AG04449 (cell line): ENCODE measurements around the gene ATXN1.

Experiments
- CTCF ChIA-PET: fragments of 350-600 bp; formaldehyde crosslinking; extraction: SDS; loops from one replicate; lab custom pipeline; 2021; ENCODE audit warnings: antibody characterized with exemption; lab: Yijun Ruan, JAX
- POLR2A ChIA-PET: fragments of 400-600, 350-600 bp; formaldehyde crosslinking; extraction: SDS; loops from one replicate; lab custom pipeline; 2020; ENCODE audit warnings: antibody characterized with exemption, inconsistent platforms; lab: Yijun Ruan, JAX
- DNase-seq: peaks from one replicate; pipeline ENCODE4 v3.0.0-alpha.2; 2010; ENCODE audit warnings: low read depth, low spot score
- H3K4me3 ChIP-seq: 2 replicates; pipeline ENCODE4 v1.5.1; 2011; ENCODE audit warnings: low read depth, mild to moderate bottlenecking, control low read depth, low read length
- TF ChIP-seq, protein P1 (sequence below): IDR thresholded peaks from one replicate; pipeline ENCODE4 v1.5.1; 2011; ENCODE audit warnings: mild to moderate bottlenecking, moderate library complexity, low read length, control low read depth, inconsistent platforms; ENCODE audit not compliant: insufficient read depth; ENCODE audit errors: missing control alignments

ATXN1 gene

GRCh38 chr6:16756660-16757255 lies 4.5 kb downstream of the ATXN1 start:
- ChIA-PET POLR2A (no interaction called here), CTCF (interaction anchor here (1.4 to 3.7 kb wide), 5 partner anchors 11 to 424 kb away, joined by 3 to 28 read pairs (median 7); no protein-coding TSS in a partner anchor)
- no peak overlapping the region for H3K4me3 ChIP-seq
- TF ChIP-seq, protein P1, sequence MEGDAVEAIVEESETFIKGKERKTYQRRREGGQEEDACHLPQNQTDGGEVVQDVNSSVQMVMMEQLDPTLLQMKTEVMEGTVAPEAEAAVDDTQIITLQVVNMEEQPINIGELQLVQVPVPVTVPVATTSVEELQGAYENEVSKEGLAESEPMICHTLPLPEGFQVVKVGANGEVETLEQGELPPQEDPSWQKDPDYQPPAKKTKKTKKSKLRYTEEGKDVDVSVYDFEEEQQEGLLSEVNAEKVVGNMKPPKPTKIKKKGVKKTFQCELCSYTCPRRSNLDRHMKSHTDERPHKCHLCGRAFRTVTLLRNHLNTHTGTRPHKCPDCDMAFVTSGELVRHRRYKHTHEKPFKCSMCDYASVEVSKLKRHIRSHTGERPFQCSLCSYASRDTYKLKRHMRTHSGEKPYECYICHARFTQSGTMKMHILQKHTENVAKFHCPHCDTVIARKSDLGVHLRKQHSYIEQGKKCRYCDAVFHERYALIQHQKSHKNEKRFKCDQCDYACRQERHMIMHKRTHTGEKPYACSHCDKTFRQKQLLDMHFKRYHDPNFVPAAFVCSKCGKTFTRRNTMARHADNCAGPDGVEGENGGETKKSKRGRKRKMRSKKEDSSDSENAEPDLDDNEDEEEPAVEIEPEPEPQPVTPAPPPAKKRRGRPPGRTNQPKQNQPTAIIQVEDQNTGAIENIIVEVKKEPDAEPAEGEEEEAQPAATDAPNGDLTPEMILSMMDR: no peak
- DNase-seq: no peak

DNA sequence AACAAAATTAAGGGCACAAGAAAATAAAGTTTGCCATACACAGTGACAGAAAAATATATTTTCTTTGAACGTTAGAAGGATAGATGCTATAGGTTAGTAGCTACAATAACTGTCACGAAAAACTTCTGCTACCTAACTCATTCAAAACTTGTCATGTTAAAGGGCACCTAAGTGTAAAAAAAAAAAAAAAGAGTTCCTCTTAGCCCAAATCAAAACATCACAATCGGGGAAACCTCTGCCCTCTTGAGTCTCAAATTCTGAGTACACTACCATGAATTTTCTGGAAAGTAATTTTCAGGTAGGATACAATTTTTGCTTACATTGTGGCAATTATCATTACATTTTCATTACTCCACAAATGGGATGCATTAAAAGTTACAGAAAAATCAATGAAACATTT lies 5.7 kb downstream of the ATXN1 start:
- H3K4me3 ChIP-seq: no peak overlapping the region
- ChIA-PET CTCF (interaction anchor here (0.6 kb wide), 1 partner anchor 255 kb away, joined by 4 read pairs; no protein-coding TSS in a partner anchor), POLR2A (no interaction called here)
- TF ChIP-seq, protein P1: no peak
- no peak for DNase-seq

DNA sequence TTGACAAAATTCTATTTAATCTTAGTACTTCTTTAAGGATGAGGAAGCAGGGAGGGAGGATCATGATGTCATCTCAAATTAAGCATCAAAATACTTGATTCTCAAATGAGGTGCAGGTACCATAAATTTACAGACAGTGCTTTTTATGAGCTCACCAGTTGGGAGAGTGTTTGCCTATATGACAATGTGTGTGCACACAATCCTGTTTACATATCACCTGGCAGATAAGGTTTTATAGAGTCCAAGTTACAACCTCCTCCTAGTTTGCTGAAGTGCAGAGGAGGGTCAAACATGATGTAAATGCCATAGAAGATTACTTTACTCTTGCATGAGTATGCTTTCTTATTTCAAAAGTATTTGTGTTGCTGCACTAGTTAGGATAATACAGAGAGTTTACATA lies 6.4 kb downstream of the ATXN1 start:
- no peak overlapping the region for H3K4me3 ChIP-seq
- ChIA-PET CTCF (interaction anchor here (1.3 to 3.4 kb wide), 2 partner anchors 9 to 18 kb away, joined by 3 to 17 read pairs; no protein-coding TSS in a partner anchor), POLR2A (no interaction called here)
- TF ChIP-seq, protein P1: no peak
- no peak for DNase-seq

GRCh38 chr6:16754274-16754673 lies 7.0 kb downstream of the ATXN1 start:
- H3K4me3 ChIP-seq: no peak overlapping the region

GRCh38 chr6:16753341-16753740 lies 7.9 kb downstream of the ATXN1 start:
- ChIA-PET POLR2A (no interaction called here), CTCF (interaction anchor here (3.4 kb wide), 1 partner anchor 11 kb away, joined by 17 read pairs; no protein-coding TSS in a partner anchor)
- no peak for DNase-seq
- TF ChIP-seq, protein P1: no peak
- H3K4me3 ChIP-seq: no peak overlapping the region

More at GRCh38 chr6:16754274-16754673, 7.0 kb downstream of the ATXN1 start:
- ChIA-PET CTCF (interaction anchor here (1.3 to 3.4 kb wide), 2 partner anchors 10 to 19 kb away, joined by 3 to 17 read pairs; no protein-coding TSS in a partner anchor), POLR2A (no interaction called here)
- TF ChIP-seq, protein P1: no peak
- no peak for DNase-seq

GRCh38 chr6:16752206-16752866 lies 8.9 kb downstream of the ATXN1 start:
- no peak for DNase-seq
- TF ChIP-seq, protein P1: no peak
- CTCF ChIA-PET: interaction anchor here (1.1 to 3.4 kb wide), 3 partner anchors 12 to 466 kb away, joined by 3 to 17 read pairs (median 4); no protein-coding TSS in a partner anchor
- POLR2A ChIA-PET: interaction anchor here (1.4 kb wide), 1 partner anchor 9 kb away, joined by 4 read pairs; the partner anchor contains the start of gene ATXN1
- no peak overlapping the region for H3K4me3 ChIP-seq
